GM10847 (cell line): ENCODE results near the gene UBA1.

Experiments
- POLR2A ChIP-seq: IDR thresholded peaks from 2 replicates; pipeline ENCODE4 v1.6.1; 2011; ENCODE audit not compliant: insufficient read length; ENCODE audit errors: extremely low read depth

UBA1 gene

GRCh38 chrX:47234583-47234982, 41.0 kb downstream of the UBA1 start:
- TF ChIP-seq POLR2A = no peak

- TF ChIP-seq POLR2A = no peak
Observed at GRCh38 chrX:47235691-47236103, 42.1 kb downstream of the UBA1 start.

GRCh38 chrX:47239199-47239598, 45.6 kb downstream of the UBA1 start:
- TF ChIP-seq POLR2A = no peak

- no peak for TF ChIP-seq POLR2A
Observed at GRCh38 chrX:47239898-47240545, 46.4 kb downstream of the UBA1 start.

GRCh38 chrX:47240619-47241018, 47.0 kb downstream of the UBA1 start:
- no peak for TF ChIP-seq POLR2A

- TF ChIP-seq POLR2A = no peak
Observed at GRCh38 chrX:47241201-47242011, 47.8 kb downstream of the UBA1 start.

GRCh38 chrX:47242321-47242720, 48.7 kb downstream of the UBA1 start:
- TF ChIP-seq POLR2A = no peak

- no peak for TF ChIP-seq POLR2A
Observed at GRCh38 chrX:47243351-47243750, 49.7 kb downstream of the UBA1 start.

GRCh38 chrX:47244676-47245075, 51.0 kb downstream of the UBA1 start:
- no peak for TF ChIP-seq POLR2A

- no peak for TF ChIP-seq POLR2A
Observed at GRCh38 chrX:47245156-47245555, 51.5 kb downstream of the UBA1 start.

GRCh38 chrX:47247206-47247998, 53.8 kb downstream of the UBA1 start:
- TF ChIP-seq POLR2A = no peak

- TF ChIP-seq POLR2A = no peak
Observed at GRCh38 chrX:47247999-47248320, 54.3 kb downstream of the UBA1 start.

GRCh38 chrX:47248576-47248975, 54.9 kb downstream of the UBA1 start:
- no peak for TF ChIP-seq POLR2A

GRCh38 chrX:47250017-47250347, 56.4 kb downstream of the UBA1 start:
- TF ChIP-seq POLR2A = no peak
